NCI-H1092 treated with DMSO at 0.1 percent for 48 hours (cell line): ENCODE results near the gene XPNPEP1.

Experiments used
- DNase-seq: peaks from one replicate; lab custom pipeline; 2025; lab: John Stamatoyannopoulos, UW

XPNPEP1 gene

DNA sequence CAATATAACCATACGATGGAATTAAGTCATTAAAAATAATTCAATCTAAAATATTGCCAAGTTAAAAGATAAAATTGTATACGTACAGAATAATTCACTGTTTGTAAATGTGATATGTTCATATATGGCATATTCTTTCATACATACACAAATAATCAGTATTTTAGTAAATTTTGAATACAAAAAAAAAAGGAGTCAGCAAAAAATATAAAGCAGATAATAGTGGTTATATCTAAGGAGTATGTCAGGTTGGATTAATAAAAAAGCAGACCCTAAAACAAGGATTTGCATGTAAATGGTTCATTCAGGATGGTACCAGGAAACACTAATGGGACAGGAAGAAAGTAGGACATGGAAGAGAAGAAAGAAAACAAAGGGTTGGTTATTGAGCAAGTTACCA lies 59.5 kb downstream of the XPNPEP1 start:
- DNase-seq: no peak

DNA sequence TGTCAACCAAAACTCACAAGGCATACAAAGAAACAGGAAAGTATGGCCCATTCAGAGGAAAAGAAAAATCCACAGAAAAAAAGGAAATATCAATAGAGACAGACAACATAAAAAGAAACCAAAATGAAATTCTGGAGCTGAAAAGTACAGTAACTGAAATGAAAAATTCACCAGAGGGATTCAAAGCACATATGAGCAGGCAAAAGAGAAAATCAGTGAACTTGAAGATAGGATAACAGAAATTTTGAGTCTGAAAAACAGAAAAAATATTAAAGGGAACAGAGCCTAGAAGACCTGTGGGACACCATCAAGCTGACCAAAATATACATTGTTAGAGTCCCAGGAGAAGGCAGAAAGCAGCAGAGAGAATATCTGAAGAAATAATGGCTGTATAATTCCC lies 60.6 kb downstream of the XPNPEP1 start:
- no peak for DNase-seq

- no peak for DNase-seq
Observed at GRCh38 chr10:109862041-109862440, 61.3 kb downstream of the XPNPEP1 start.

DNA sequence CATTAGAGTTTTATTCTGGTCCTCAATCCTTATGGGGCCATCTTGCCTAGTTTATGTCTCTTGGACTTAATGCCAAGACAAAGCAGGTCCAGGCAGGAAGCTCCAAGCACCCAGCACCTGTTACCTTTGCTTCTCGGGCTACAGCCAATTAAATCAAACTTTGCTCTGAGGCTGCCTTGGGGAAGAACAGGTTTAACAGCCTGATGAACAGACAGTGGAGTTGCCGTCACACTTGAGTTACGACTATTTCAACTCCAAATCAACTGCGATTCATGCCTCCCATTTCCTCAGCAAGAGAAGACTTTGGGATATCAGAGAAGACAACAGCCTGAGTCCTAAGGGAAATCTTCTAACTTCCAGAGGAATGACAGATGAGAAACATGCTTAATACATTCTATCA lies 62.2 kb downstream of the XPNPEP1 start:
- no peak for DNase-seq

GRCh38 chr10:109859221-109859620 lies 64.1 kb downstream of the XPNPEP1 start:
- DNase-seq: no peak

DNA sequence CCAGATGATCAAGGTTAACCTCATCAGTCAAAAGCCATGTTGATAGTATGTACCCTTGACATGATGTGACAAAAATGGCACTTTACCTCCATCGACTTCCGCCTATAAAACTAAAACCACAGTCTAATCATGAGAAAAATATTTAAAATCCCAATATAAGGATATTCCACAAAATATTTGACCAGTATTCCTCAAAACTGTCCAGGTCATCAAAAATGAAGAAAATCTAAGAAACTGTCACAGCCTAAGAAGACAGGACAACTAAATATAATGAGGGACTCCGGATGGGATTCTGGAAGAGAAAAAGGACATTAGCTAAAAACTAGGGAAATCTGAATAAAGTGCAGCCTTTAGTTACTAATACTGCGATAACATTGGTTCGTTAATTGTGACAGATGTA lies 67.6 kb downstream of the XPNPEP1 start:
- no peak for DNase-seq

DNA sequence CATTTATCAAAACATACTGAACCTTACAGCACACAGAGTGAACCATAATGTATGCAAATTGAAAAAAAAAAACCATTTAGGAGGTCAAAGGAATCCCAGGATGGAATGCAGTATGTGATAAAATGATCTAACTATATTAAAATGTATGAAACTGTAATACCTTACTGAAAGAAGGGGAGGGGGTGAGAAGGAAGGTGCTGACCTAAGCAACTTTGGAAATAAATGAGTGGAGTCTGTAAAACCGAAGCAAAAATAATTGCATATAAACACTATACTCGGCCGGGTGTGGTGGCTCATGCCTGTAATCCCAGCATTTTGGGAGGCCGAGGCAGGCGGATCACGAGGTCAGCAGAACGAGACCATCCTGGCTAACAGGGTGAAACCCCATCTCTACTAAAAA lies 69.4 kb downstream of the XPNPEP1 start:
- DNase-seq: no peak

GRCh38 chr10:109852475-109853037 lies 70.8 kb downstream of the XPNPEP1 start:
- peak; percentile 22 for DNase-seq

DNA sequence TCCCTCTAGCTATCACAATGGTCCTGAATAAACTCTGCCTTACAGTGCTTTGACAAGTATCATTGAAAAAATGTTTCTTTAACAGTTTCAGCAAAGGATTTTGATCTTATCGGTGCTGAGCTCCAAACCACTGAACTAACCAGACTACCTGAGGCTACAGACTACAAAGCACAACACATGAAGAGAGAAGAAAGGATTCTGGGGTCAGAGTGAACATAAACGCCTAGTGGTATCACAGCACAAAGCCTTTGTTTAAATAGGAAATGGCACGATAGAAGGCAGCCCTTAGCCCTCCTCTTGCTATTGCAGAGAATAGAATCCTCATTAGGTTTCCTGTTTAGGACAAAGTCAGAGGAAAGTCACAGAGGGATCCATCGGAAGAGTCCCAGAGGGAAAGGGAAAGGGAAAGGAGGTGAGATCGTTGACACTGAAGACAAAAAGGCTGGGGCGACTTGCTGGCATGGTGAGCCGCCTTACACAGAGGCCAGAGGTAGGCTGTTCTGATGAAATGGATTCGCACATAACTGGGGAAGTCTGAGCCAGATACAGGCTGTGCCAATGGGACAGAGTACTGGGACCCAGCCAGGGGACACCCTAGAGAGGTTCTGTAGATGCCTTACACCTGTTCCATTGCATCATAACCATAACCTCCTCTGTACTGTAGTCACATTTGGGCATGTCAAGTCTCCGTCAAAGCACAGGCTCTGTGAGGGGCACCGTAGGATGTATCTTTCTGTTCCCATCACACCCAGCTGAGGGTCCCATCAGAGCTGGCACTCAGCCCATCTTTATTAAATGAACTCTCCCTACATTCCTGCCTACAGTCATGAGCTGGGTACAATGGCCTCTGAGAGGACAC lies 71.5 kb downstream of the XPNPEP1 start:
- no peak for DNase-seq

- DNase-seq: no peak
Observed at GRCh38 chr10:109846832-109847231, 76.5 kb downstream of the XPNPEP1 start.

- no peak for DNase-seq
Observed at GRCh38 chr10:109845308-109845707, 78.0 kb downstream of the XPNPEP1 start.

DNA sequence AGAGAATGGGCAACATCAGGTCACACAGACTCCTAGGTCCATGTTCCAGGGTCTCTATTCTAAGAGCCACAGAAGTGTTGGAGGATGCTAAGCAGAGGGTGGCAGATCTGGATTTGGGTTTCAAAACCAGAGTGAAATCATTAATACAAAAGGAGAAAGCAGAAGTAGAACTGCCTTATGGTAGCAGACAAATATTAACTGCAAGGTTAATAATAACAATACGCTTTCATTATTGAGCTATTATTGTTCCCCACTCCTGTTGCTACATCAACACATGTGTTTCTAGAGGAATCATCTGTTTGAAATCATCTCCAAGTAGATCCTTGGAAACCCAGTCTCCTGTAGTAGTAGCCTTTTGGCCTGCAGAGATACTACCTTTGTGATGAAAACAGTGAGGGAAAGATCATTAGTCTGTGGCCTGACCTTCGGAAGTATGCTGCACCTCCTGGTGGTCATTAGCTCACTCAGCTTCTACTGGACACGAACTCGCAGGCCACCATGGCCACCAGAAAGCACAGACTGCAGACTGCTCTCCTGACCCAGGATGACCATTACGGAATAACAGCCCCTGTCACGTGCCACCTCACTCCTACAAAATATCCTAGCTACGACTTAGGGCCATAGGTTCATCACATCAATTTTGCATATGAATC lies 84.6 kb downstream of the XPNPEP1 start:
- no peak for DNase-seq

GRCh38 chr10:109837384-109837783 lies 85.9 kb downstream of the XPNPEP1 start:
- no peak for DNase-seq

DNA sequence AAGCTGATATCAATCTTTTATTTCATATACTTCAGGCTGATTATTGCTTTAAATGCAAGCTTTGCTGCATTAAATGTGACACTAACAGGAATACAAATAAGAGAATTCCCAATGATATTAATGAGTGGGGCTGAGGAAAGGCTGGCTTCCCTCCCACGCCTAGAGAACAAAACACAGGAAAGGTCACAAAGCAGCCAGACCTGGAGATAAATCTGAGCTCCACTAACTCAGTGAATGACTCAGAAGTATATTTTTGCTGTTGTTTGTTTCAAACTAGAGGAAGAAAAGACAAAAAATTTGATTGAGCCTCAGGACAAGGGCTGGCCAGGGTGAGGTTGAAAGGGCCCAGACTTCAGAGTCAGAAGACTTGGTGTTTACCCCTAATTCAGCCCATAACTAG lies 88.1 kb downstream of the XPNPEP1 start:
- DNase-seq: no peak

GRCh38 chr10:109831846-109832245 lies 91.5 kb downstream of the XPNPEP1 start:
- DNase-seq: no peak

GRCh38 chr10:109824206-109824605 lies 99.1 kb downstream of the XPNPEP1 start:
- no peak for DNase-seq

DNA sequence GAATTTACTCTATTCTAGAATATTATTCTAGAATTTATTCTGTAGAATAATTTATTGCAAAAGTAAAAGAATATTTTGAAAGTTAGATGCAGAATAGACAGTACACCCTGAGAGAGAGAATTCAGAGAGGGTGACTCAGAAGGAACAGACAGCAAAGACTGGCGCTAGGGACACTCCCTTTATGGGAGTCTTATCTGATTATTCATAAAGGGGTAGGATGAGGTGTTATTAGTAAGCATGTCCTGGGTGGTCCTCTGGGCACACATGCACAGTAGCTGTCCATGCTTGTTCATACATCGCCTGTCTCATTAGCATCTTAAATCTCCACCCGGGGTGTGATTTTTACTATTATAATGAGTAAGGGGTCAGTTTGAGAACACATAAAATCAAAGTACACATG lies 100.1 kb downstream of the XPNPEP1 start:
- DNase-seq: no peak

DNA sequence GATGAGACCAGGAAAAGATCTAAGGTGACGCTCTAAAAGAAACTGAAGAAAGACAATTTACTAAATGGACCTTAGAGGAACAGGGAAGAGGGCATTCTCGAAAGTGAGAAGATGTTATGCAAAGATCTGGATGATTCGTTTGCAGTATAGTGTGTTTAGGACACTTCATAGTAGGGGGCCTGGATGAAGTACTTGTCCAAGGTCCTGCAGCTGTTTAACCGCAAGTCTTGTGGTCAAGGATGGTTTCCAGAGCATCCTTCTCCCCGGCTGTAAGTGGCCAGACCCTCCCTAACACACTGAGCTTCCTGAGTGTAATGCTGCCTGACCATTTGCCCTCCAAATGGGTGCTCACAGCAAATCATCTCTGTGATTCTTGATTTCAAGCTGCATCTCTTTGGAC lies 101.6 kb downstream of the XPNPEP1 start:
- no peak for DNase-seq

DNA sequence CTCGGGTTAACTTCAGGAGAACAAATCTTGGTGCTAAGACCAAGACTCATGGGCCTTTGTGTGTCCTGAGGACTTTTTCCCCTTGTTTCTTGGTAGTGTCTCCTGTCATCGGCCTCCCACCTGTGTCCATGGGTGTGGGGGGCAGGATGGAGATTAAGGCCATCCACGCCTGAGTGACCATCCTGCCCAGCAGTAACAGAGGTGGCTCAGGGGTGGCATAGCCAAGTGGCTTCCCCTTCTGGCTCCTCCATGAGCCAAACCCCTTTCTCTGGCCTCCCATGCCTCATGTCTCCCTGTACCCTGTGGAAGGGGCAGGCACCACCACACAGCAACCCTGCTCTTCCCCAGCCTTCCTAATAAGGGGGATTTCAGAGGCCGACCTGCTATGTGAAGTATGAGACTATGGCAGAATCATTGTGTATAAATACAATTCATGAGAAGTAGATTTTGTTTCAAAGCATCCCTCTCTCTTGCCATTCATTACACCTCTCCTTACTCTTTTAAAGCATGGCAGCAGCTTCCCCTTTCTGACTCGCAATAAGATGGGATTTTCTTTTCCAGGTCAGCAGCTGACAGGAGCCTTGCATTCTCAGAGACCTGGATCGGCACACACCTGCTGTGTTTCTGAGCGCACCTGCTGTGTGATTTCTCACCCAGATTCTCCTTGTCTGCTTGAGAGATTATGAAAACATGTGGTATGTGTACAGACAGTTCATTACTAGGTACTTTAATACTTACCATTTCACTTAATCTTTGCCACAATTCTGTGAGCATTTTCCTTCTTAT lies 102.5 kb downstream of the XPNPEP1 start:
- DNase-seq: no peak

DNA sequence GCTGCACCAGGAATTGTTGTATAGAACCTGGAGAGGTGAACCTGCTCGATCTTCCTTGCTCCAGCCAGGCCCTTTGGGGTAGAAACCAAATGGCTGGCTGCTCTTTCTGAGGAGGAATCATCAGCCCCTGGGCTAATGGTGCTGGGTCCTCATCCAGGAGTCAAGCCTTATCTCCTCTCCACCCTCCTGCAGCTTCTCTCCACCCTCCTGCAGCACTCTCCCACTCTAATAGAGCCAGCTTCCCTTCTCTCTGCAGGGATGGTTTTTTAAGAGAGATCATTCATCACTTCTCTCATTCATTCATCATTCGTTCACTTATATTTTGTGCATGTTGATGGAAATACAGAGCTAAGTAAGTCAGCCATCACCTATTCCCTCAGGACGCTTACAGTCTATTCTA lies 103.5 kb downstream of the XPNPEP1 start:
- no peak for DNase-seq
